HG03558 (cell line): ENCODE results near the gene CDC42EP2.
"Not testable (repeated sequence)": the region's sequence is repeated elsewhere in the genome, so short reads cannot be mapped to it uniquely, and the experiment has no call there.

Experiments
- ATAC-seq: cut with Tn5 transposase; IDR thresholded peaks from one replicate; pipeline ENCODE4 v1.9.1; 2021; ENCODE audit warnings: moderate number of reproducible peaks; ENCODE audit not compliant: unreplicated experiment; ENCODE audit errors: extremely low read depth

The CDC42EP2 gene

GRCh38 chr11:65315866-65316226 is 1.2 kb downstream of the CDC42EP2 start:
- ATAC-seq = no peak

GRCh38 chr11:65316227-65317024 is 1.8 kb downstream of the CDC42EP2 start:
- no peak for ATAC-seq

- no peak for ATAC-seq
Observed at GRCh38 chr11:65317025-65317786, 2.5 kb downstream of the CDC42EP2 start.

GRCh38 chr11:65320386-65321075 is 5.9 kb downstream of the CDC42EP2 start:
- ATAC-seq = no peak

GRCh38 chr11:65321076-65321475 is 6.4 kb downstream of the CDC42EP2 start:
- ATAC-seq = no peak

- ATAC-seq = no peak
Observed at GRCh38 chr11:65321828-65322485, 7.3 kb downstream of the CDC42EP2 start.

- ATAC-seq = no peak
Observed at GRCh38 chr11:65323813-65324212, 9.1 kb downstream of the CDC42EP2 start.

GRCh38 chr11:65325435-65325834 is 10.8 kb downstream of the CDC42EP2 start:
- ATAC-seq = no peak

- no peak for ATAC-seq
Observed at GRCh38 chr11:65327021-65327420, 12.4 kb downstream of the CDC42EP2 start.

- ATAC-seq = no peak
Observed at GRCh38 chr11:65329478-65329877, 14.8 kb downstream of the CDC42EP2 start.

- ATAC-seq = no peak
Observed at GRCh38 chr11:65329944-65330403, 15.3 kb downstream of the CDC42EP2 start.

GRCh38 chr11:65330544-65330943 is 15.9 kb downstream of the CDC42EP2 start:
- no peak for ATAC-seq

- not testable (repeated sequence) for ATAC-seq
Observed at GRCh38 chr11:65332591-65332990, 17.9 kb downstream of the CDC42EP2 start.

GRCh38 chr11:65334696-65335295 is 20.1 kb downstream of the CDC42EP2 start:
- no peak for ATAC-seq

GRCh38 chr11:65338676-65339075 is 24.0 kb downstream of the CDC42EP2 start:
- ATAC-seq = no peak

- no peak for ATAC-seq
Observed at GRCh38 chr11:65340226-65340625, 25.6 kb downstream of the CDC42EP2 start.

- ATAC-seq = no peak
Observed at GRCh38 chr11:65341856-65342255, 27.2 kb downstream of the CDC42EP2 start.

- no peak for ATAC-seq
Observed at GRCh38 chr11:65351511-65351910, 36.8 kb downstream of the CDC42EP2 start.

- ATAC-seq = no peak
Observed at GRCh38 chr11:65352783-65353182, 38.1 kb downstream of the CDC42EP2 start.

- ATAC-seq = no peak
Observed at GRCh38 chr11:65353376-65353775, 38.7 kb downstream of the CDC42EP2 start.
